GM21360 (cell line): ENCODE measurements around the gene CTNND2.
"Not testable (repeated sequence)": the region's sequence is repeated elsewhere in the genome, so short reads cannot be mapped to it uniquely, and the experiment has no call there.

Experiments
- ATAC-seq: cut with Tn5 transposase; IDR thresholded peaks from one replicate; pipeline ENCODE4 v1.9.1; 2021; ENCODE audit warnings: mild to moderate bottlenecking, moderate library complexity; ENCODE audit not compliant: unreplicated experiment

CTNND2 gene

DNA sequence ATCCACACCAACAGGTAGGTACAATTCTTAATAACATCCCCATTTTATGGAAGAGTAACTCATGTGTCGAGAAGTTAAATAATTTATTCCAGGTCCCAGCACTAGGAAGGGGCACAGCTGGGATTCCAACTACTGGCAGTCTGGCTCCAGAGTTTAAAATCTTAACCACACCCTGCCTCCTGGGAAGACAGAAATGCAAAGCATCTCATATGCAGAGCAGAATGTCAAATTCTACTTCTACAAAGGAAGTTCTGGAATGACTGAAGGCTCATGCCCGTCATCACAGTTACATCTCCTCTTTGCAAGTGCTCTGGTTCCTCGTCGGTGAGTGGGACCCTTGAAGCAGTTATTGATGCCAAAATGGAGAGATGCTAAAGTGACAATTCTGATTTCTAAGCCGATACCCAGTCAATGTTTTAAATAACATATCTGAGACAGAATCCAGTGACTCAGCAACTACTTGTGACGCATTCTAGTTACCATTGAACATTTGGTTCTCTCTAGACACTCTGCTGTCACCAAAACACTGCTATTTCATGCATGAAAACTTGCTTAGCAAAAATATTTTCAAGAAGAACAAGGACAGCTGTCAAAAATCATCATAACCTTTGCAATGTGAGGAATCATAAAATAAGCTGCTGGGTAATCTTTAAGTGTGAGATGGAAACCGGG lies 412.7 kb downstream of the CTNND2 start:
- no peak for ATAC-seq

DNA sequence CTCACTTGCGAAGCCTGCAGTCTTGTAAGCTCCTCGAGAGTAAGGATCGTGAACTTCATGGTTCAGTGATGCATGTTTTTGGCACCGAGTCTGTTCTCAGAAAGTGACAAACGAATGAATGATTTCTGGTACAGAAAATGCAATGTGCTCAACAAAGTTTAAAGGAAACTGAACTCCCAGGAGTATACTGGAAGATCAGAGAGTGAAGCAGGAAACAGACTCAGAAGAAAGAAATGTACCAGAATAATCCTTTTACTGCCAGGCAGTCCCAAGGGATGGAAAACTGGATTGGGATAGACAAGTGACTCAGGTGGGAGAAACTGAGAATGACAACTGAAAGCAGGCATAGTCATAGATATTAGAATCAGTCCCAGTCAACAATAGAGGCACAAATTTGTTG lies 420.6 kb downstream of the CTNND2 start:
- no peak for ATAC-seq

- no peak for ATAC-seq
Observed at GRCh38 chr5:11482011-11482410, 422.2 kb downstream of the CTNND2 start.

- no peak for ATAC-seq
Observed at GRCh38 chr5:11477786-11478185, 426.5 kb downstream of the CTNND2 start.

GRCh38 chr5:11476866-11477265 lies 427.4 kb downstream of the CTNND2 start:
- ATAC-seq = no peak

- ATAC-seq = no peak
Observed at GRCh38 chr5:11468334-11469039, 435.8 kb downstream of the CTNND2 start.

DNA sequence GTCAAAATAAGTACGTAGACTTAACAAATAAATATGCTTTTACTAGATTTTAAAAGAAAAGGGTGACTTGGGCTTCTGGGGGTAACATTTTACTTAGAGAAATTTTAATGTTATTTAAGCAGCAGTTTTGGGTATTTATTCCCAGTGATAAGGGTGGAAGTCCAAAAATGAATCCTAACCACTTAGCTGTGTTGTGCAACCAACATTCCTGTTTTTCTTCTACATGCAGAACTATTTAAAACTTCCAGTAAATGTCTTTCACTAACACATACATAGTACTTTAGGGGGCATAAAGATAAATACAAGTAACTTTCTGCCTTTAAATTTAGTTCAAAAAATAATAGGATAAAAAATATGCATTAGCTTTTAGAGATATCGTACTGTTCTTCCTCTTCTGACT lies 436.7 kb downstream of the CTNND2 start:
- ATAC-seq = no peak

DNA sequence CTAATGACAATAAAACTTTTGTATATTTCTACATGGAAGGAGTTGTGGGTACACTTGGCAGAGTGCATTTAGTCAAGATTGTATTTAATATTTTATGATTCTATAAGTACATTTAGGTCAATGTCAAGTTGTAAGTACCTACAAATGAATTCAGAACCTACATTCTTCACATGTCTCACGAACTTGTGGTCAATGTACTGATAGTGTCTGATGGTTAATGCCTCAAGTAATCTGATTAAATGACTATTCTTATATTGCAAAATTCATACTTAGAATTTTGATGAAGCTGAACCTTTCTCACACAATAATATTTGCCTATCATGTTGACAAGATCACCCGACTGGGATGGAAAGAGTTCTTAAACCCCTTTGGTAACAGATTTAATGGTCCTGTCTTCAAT lies 444.5 kb downstream of the CTNND2 start:
- no peak for ATAC-seq

DNA sequence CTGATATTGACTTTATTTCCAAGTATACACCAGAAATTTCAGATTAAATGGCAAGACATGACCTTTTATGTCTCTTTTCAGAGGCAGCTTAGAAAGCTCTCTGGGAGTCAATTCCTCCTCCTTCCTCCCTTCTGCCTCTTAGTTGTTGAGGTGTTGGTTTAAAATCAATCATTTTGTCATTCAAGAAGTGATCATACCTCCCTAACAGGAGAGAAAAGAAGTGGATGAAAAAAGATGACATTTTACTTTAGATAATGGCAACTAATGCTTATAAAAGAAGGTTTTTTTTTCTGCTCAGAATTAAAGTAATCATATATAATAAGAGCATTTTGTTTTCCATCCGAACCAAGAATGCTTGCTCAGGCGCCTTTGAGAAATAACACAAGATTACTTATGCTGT lies 448.7 kb downstream of the CTNND2 start:
- ATAC-seq = no peak

GRCh38 chr5:11452852-11453251 lies 451.4 kb downstream of the CTNND2 start:
- no peak for ATAC-seq

DNA sequence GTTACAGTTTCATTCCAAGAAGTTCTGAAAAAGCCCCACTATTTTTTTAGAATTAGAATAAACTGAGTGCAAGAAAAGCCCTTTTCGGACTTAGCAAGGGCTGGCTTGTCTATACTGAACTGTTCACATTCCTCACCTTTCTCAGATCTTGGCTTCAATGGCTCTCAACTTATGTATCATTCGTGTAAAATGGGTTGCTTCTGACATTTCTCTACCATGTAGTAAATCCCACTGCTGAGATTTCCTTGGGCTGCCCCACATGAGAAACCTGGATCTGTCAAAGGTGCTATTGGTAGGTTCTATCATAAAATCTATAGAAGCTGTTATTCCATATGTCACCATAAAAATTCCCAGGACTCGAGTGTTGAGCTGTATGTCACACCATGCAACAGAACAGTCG lies 454.3 kb downstream of the CTNND2 start:
- ATAC-seq = no peak

DNA sequence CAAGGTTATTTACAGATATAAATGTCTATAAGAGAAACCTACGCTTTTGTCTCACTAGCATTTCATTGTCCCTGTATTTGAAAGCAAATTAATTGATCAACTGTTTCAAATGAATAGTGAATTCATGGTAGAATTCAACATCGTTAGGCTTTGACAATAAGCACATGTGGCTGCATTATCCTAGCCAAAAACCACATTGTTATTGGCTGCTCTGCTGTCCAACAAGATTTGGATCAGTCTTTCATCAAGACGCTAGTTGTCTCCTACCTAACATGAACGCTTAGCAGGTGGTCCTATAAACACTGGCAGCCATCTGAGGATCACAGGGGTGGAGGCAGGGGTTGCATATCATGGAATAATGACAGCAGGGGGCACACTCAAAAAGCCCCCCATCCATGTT lies 455.0 kb downstream of the CTNND2 start:
- no peak for ATAC-seq

DNA sequence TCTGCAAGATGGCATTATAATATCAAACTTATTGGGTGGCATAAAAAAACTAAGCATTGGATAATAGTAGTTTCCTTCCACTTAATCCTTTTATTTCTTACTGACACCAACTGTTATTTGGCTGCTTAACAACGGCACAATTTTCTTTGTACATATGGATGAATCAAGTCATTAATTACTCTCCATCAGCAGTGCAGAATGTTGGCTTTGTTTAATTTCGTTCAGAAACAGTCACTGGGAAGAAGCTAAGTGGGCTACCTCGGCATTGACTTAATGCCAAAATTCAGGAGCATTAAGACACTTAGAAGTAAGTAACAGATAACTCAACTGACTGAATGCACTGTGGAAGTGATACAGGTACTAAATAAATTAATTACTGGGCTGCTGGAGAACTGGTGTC lies 460.4 kb downstream of the CTNND2 start:
- no peak for ATAC-seq

- ATAC-seq = no peak
Observed at GRCh38 chr5:11432116-11432515, 472.1 kb downstream of the CTNND2 start.

DNA sequence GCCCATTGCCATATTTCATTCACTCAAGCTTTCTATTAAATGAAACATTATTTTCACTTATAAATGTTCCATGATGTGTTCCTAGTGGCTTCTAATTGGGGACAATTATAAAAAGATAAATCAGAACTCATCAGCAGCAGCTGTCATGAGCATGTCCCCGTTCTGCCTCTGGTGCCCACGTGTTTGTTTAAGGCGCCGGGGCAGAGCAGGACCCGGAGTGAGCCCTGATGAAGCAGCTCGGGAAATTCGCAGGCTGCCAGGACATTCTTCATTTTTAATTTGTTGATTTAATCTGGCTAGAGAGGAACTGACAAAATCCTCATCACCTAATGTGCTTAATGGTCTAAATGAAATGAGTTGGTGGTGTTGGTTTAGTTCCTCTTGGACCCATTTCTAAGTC lies 475.0 kb downstream of the CTNND2 start:
- no peak for ATAC-seq

DNA sequence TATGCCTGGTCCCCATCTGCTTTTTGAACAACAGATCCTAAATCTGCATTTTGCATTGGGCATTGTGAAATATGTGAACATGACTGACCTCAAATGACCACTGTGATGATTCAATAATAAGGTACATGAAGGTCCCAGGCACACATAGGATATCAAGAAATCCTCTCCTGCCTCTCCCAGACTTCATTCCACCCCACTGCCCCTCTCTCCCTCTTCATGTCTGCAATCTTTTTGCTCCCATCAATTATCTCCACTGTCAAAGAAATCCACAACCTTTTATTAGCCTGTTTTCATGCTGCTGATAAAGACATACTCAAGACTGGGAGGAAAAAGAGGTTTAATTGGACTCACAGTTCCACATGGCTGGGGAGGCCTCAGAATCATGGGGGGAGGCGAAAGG lies 476.7 kb downstream of the CTNND2 start:
- ATAC-seq = no peak

DNA sequence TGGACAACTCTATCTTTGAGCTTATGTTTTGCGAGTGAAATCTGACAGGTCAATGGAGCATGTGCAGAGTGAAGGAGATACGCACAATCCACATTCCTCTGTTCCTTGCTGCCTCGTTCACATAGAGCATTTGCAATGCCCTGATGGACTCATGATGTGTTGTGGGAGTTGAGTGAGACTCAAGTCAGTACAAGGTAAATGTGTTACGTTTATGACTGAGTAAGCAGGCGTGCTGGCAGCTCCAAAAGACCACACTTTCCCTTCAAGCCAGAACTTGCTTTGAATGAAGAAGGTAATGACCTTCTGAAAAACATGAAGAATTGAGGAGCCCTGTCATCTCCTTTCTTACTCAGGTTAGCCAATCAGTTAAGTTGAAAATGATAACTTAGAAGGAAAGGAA lies 477.8 kb downstream of the CTNND2 start:
- no peak for ATAC-seq

- no peak for ATAC-seq
Observed at GRCh38 chr5:11422342-11422741, 481.9 kb downstream of the CTNND2 start.

DNA sequence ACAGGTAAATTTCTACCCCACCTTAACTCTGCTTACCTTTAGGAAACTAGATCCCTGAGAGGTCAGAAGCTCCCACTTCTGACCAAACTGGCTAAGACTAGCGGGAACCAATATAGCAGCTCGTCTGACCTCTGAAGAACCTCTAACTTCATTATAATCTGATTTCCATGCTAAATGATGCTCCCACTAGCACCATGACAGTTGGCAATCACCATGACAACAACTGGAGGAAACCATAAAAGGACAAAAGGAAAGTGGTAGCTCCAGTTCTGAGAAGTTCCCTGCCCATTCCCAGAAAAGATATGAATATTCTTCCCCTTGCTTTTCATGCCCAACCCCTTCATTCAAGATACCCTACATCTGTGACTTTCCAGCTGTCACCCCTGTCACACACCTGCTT lies 483.3 kb downstream of the CTNND2 start:
- no peak for ATAC-seq

DNA sequence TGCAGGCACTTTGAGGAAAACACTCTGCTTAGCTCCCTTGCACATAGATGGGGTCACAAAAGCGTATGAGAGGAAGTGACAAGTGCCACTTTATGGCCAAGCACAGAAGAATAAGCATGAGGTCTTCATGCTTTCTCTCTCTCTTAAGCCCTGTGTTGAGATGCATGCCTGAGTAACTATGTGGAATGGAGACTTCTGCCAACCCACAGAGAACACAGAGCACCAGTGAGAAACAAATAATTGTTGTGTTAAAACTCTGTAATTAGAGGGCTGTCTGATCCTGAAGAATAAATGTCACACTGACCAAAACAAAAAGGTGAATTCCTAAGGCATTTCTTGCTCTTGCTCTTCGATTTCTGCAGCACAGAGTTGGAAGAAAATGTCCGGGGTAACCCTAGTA lies 488.5 kb downstream of the CTNND2 start:
- ATAC-seq = no peak

GRCh38 chr5:11414732-11415131 lies 489.5 kb downstream of the CTNND2 start:
- not testable (repeated sequence) for ATAC-seq

DNA sequence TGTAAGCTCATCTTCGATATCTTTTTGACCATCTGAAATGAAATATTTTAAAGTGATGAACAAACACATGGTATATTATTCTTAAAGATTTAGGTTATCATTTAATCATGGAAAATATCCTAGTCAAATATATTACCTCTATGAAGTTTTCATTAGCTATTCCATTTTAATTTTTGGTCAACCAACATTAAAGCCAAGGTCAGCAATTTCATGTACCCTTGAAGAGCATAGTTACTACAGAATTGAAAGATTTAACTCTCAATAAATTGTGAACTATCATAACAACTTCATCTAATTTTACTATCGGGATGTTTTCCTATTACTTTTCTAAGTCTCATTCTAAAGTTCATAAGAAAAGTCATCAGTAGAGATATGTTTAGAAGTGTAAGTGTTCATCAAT lies 492.6 kb downstream of the CTNND2 start:
- ATAC-seq = no peak
